ENCODE results near the gene CASP12.

DNA sequence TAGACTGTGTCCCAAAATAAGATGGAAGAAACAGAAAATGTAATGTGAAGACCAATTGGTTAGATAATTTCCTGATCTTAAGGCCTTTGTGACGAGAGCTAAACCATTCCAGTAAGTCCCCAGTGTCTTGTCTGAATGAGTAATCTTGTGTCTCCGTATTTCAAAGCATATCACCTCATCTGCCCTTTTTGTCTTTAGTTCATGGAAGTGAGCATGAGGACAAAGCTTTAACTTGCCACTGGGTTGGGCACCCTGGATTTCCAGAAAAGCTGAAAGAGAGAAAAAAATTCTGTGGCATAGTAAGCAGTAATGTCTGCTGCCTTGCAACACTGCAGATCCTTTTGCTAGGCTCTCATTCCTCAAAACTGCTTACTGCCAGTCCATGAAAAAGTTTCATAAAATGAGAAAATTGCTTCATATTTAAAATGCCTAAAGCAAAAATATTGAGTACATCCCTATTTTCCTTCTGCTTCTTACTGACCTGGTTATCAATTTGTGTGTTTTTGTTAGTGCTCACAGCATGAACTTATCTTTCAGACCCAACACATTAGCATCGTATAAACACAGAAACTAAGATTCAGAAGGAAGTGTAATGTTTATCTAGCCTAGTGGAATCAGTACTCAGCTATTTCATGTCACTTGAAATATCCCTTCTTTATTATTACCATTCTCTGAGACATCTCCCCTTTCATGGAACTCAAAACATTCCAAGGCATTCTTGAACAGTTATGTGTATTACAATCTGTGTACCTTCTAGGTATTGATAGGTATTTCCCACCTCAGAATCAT lies 5.3 kb downstream of the CASP12 start:
- TF ChIP-seq POLR2A (IDR thresholded peaks at IDR 0.05; ENCODE audit: low read depth, low read length) (no peak), POLR2AphosphoS5 (IDR thresholded peaks at IDR 0.05; ENCODE audit: low read depth, low read length) (no peak), TAF1 (IDR thresholded peaks at IDR 0.05; ENCODE audit: low read depth, low read length) (no peak), SPI1 (IDR thresholded peaks at IDR 0.05; ENCODE audit: low read depth, low read length) (no peak), PAX5 (IDR thresholded peaks at IDR 0.05; ENCODE audit: insufficient read depth, low read length, severe bottlenecking) (no peak)

All from GM12891 (cell line).